RPMI7951 (cell line): Measurements from ENCODE around the gene CDK18. TPM values are rescaled to one million over a fixed set of nuclear protein-coding genes. Genes with fewer than 3 reads are reported as not detected.

Experiments used
- total RNA-seq: library from RNA; depleted of rRNA; stranded (reverse); fragments of >200 nt; shearing (Covaris generic); gene quantifications from 2 replicates; pipeline ENCODE4 v1.2.3, GENCODE V29; 2014; rRNA removed

The CDK18 gene
- total RNA-seq, 1 experiment from 2014 or later, result 0.36 TPM

Other genes starting within 250 kb of the CDK18 start
- gene NUAK2, start 182.9 kb upstream of the CDK18 start, total RNA-seq, result 0.78 and 1.2 TPM in 2 replicates
- gene KLHDC8A, start 147.7 kb upstream of the CDK18 start, total RNA-seq, result not detected in 2 replicates
- gene LEMD1, start 82.6 kb upstream of the CDK18 start, total RNA-seq, result not detected in 2 replicates
- not detected in 2 replicates for gene BLACAT1, start 48.6 kb upstream of the CDK18 start, total RNA-seq
- 14.3 and 16.1 TPM in 2 replicates for gene ELK4, start 127.3 kb downstream of the CDK18 start, total RNA-seq
- gene SLC45A3, start 175.8 kb downstream of the CDK18 start, total RNA-seq, result 4.4 and 4.7 TPM in 2 replicates
- gene NUCKS1, start 245.5 kb downstream of the CDK18 start, total RNA-seq, result 154 and 176 TPM in 2 replicates